Stimulated activated CD8-positive, alpha-beta memory T cell treated with anti-CD3 and anti-CD28 coated beads, Interleukin-12 subunit alpha, Interleukin-12 subunit beta, amount 100 ng/mL, for 4 hours (primary cell): ENCODE data around the gene FOXO6.

ENCODE experiments used
- DNase-seq: peaks from one replicate; pipeline ENCODE4 v3.0.0-alpha.2; 2020; ENCODE audit warnings: low read depth

Gene FOXO6

DNA sequence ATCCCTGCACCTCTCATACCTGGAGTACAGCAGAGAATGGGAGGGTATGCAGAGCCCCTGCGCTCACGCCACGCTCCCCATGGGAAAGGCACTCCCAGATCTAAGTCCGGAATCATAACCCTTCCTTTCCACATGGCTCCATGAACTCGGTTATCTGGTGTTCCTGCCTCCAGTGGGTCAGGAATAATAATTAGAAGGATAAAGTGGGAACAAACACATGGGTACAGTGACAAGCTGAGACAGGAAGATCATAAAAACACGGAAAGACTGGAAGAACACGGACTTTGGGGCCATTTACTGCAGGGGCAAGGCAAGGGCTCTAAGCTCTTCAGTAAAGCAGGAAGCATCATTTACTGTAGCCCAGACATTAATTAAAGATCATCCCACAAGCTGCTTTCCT, 48.6 kb downstream of the FOXO6 start:
- DNase-seq: no peak

DNA sequence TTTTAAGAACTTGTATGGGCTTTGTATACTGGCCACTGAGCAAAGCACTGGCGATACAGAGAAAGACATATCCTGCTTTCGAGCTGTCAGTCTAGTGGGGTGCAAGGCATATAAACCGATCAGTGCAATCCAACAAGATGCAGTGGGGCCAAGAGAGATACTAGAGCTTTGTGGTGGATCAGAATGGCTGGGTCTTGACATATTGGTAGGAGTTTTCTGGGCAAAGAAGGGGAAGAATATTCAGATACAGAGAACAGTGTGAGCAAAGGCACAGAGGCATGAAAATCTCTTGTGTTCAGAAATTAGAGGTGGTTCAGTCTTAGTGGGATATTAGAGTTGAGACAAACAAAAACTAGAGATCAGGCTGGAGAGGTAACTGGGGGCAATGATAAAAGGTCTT, 49.2 kb downstream of the FOXO6 start:
- DNase-seq: no peak

DNA sequence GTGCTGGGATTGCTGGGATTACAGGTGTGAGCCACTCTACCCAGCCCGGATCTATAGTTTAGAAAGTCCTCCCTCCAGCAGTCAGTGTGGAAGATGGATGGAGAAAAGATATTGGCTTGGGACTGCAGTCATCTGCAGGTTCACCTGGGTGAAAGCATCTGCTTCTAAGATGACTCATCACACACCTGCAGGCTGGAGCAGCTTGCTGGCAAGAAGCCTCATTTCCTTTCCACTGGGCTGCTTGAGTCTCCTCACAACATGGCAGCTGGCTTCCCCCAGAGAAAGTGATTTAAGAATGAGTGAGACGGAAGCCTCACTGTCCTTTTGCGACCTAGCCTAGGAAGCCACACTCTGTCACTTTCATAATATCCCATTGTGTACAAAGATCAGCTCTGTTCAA, 50.0 kb downstream of the FOXO6 start:
- DNase-seq: no peak

DNA sequence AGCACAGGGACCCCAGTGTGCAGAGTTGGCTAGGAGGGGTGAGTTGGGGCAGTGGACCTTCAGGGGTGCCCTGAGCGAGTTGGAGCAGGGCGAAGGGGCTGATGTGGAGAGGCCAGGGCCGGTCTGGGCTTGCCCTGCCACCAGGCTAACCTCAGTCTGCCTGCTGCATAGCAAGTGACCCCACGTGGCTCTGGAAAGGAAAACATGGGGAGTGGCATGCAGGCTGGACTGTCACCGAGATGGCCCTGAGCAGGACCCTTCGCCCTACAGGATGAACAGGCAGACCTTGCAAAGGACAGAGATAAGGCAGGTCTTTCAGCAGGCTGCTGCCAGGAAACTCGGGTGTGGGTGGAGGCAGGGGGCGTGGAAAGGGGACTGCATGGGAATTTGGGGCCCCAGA, 51.5 kb downstream of the FOXO6 start:
- no peak for DNase-seq

DNA sequence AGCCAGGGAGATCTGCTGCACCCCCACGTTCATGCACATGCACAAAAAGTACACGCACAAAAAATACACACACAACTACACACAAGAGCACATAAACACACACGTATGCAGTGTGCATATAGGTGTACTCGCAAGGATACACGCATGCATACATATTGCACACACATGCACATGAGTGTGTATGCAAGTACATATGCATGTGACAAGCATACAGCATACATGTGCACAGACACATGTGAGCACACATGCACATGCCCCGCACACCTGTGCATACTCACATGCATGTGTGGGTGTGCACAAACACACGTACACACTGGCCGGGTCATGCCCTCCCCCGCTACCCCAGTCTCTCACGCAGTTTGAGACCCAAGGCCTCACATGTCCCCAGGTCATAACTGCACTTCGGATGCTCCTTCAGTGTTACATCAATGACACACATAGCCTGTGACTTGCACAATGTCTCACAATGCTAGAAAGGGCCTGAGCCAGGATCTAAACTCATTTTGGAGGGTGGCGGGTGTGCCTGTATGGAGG, 52.6 kb downstream of the FOXO6 start:
- DNase-seq: no peak

DNA sequence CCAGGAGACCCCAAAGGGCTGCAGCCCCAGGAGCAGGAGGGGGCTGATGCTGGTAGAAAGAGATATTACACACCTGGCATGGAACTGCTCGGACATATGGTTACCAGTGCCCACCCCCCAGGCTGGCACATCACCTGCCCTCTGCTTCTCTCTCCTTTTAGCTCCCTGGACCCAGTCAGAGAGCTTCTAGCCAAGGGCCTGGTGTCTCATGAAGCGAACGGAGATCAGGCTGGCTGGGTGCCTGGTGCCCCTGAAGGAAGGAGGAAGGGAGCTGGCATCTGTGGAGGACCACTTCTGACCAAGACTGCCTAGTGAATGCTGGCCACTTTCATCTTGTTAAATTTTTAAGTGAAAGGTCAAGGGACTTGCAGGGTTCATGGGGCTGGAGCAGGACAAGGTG, 53.1 kb downstream of the FOXO6 start:
- no peak for DNase-seq

DNA sequence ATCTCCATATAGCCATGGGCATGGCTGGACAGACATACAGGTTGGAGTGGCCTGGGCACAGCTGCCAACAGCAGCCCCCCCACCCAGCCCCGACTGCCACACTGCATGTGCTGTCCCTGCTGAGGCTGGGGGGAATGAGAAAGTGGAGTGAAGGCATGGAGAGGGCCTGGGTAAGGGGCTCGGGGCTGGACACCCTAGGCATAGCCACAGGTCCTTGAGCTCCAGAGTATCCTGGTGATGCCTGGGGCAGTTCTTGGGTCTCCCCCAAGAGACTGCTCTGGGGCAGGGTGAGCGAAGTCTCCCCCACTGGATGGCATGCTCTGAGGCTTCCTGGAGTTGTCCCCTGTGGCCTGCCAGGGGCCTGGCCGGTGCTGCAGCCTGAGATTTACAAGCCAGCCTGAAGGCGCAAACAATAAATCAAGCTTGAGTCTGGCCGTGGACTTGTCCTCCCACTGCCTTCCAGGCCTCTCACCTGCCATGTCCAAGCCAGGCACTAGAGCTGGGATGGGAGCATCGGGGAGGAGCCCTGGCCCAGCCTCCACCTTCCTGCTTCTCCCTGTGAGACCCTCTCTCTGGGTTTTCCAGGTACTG, 53.6 kb downstream of the FOXO6 start:
- no peak for DNase-seq

DNA sequence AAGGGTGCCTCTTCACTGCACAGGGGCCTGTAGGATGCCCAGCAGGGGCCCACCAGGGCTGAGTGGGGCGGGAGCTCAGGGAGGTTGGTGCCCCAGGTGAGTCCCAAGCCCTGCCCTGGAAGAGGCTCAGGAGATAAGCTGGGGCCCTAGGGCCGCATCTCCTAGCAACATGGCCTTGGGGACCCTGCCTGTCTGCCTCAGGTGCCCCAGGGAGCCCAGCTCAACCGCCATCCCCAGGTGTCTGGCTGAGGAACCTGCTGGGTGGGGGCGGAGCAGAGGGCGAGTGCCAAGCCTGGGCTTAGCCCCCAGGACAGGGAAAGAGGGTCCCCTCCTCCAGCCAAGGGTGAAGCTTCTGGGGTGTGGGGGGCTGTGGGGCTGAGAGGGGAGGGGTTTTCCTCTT, 54.8 kb downstream of the FOXO6 start:
- DNase-seq: no peak

DNA sequence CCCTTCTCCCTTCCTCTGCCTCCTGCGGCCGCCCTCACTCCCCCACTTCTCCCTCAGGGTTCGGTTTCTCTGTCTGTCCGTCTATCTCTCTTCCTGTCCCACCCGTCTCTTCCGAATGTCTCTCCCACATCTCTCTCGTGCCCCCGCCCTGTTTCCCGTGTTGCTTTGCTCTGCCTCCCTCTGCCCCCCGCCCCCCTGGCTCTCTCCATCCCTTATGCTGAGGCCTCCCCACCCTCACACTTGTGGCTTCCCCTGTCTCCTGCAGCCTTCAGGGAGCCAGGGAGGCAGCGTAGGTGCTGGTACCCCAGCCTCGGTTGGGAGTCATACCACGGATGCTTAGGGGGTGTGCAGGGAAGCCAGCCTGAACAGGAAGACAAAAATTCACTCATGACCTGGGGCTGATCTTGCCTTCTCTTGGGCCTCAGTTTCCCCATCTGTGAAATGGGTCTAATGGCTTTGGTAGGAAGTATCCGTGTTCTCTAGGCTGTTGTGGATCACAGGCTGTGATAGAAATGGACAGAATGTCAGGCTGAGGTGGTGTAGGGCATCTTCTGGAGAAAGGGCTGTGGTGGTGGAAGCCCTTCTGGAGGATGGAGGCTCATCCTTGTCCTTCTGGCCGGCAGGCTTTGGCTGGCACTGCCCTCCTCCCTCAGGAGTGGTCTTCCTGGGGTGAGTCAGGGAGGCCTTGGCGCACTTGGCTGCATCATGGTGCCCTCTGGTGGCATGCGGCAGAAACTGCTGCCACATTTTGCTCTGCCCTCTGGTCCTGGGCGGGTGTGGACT, 55.5 kb downstream of the FOXO6 start:
- peak; percentile 39 for DNase-seq

DNA sequence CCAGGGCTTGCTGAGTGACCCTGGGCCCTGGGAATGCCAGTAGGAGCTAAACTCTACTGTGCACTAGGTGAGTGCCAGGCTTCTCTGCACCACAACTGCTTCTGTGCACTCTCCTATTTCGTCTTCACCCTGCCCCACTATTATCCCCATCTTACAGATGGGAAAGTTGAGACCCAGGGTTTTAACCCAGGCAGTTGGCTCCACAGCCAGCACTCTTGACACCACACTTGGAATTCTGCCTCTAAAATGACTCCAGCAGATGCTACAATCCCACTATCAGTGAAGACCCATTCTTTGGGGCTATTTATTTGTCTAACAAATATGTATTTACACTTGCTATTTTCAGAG, 56.1 kb downstream of the FOXO6 start:
- DNase-seq: no peak

DNA sequence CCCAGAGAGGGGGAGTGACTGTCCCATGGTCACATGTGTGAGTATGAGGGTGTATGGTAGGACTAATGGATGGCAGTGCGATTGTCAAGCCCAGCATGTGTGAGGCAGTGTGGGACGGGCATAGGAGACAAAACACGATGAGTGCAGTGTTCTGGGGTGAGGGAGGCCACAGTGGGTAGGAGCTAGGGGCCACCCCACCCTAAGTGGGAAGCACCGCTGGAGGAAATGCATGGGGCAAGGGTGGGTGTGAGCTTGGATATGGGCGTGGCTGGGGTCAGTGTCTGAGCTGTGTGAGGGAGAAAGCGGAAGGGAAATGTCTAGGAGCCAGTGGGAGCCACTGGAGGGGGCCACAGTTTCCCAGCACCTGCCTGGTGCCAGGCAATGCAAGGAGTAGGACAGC, 56.5 kb downstream of the FOXO6 start:
- no peak for DNase-seq

DNA sequence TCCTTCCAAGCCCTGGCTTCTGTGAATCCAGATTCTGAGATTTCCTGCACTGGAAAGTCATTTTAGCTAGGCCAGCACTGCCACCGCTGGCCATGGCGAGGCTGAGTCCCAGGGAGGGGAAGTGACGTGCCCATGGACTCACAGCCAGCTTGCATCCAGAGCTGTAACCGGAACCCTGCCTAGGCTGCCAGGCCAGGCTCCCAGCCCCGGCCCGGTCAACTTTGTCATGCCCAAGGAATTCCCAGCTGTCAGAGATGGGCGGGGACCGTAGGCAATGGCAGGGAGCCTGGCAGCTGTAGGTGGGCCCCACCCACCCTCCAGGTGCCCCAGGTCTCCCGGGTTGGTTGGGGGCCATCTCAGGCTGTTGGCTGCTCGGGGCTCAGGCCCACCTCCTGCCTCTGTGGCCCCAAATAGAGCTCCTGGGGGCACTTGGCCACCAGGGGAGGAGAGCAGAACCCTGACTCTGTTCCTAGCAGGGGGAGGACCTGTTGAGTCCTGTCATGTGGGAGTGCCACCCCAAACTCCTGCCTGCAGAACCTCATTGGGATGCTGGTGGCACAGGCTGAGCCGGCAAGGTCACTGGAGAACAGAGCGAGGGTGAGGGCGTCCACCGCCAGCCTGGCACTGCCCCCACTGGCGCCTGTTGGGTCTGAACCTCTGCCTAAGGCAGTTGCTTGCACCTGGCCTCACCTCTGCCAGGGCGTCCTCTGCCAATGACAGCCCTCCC, 57.8 kb downstream of the FOXO6 start:
- no peak for DNase-seq

DNA sequence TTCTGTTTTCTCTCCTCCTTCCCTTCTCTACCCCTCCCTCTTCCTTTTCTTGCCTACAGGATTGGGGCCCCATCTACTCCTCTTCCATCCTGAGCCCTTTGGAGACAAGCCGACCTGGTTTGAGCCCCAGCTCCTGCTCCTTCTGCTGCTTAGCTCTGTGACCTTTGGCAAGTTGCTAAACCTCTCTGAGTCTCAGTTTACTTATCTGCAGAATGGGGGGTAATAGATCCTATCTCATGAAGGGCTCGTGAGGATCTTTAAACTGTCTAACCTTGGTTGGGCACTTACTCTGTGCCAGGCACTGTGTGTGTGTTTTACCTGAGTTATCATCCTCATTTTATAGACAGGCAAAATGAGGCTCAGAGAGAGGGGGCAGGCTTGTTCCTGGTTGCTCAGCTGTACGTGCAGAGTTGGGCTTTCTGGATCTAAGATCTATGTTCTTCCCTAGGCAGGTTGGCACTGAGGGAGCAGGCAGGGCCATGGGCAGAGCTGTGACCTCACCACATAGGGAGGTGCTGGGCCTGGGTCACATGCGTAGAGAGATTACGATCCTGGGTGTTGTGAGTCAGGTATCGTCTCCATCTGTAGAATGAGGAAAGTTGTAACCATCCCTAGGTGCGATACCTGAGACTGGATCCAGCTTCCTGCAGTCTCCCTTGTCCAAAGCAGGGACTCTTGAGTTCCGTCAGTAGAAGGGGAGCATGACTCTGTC, 58.5 kb downstream of the FOXO6 start:
- DNase-seq: no peak

DNA sequence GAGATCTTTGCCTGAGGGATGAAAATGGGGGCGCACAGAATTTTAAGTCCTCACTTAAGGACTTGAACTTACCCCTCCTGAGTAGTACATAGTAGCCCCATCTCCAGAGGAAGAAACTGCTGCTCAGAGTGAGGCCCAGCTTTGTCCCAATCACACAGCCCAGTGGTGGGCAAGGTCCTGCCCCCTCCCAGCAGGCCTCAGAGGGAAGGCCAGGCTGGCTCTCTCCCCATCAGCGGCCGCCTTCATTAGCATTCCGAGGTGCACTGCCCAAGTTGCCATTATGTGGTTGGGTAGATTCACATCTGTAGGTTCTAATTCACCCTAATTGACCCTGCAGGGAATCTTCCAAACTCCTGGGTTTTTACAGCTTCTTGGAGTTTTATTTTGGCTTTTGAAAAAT, 59.1 kb downstream of the FOXO6 start:
- no peak for DNase-seq

DNA sequence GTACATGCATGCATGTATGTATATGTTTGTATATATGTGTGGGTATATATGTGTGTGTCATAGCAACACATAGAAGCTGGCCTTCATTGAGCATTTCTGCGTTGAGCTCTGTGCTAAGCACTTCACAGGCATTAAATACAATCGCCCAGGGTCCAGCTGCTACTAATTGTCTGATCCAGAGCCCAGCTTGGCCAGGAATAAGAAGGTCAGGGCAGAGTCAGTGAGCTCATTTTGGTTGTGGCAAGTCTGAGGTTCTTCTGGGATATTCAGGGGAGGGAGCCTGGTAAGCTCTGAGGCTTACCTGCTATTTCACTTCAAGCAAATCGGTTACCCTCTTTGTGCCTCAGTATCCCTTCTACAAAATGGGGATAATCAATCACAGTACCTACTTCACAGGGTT, 59.6 kb downstream of the FOXO6 start:
- no peak for DNase-seq

DNA sequence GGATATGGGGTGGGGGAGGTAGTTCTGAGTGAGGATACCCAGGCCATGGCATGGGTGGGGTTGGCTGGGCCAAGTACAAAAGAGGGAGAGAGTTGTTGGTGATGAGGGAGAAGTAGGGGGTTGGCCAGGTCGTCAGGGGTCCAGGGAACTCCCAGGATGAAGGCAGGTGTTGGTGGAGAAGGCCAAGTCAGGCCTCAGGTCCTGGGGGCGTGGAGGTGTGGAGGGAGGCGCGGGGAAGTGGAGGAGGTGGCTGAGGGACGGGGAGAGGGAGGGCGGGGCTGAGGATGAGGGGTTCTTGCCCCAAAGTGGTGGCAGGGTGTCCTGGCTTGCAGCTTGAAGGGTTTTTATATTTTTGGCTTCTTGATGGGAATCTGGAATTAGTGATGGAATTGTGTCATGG, 61.1 kb downstream of the FOXO6 start:
- no peak for DNase-seq

DNA sequence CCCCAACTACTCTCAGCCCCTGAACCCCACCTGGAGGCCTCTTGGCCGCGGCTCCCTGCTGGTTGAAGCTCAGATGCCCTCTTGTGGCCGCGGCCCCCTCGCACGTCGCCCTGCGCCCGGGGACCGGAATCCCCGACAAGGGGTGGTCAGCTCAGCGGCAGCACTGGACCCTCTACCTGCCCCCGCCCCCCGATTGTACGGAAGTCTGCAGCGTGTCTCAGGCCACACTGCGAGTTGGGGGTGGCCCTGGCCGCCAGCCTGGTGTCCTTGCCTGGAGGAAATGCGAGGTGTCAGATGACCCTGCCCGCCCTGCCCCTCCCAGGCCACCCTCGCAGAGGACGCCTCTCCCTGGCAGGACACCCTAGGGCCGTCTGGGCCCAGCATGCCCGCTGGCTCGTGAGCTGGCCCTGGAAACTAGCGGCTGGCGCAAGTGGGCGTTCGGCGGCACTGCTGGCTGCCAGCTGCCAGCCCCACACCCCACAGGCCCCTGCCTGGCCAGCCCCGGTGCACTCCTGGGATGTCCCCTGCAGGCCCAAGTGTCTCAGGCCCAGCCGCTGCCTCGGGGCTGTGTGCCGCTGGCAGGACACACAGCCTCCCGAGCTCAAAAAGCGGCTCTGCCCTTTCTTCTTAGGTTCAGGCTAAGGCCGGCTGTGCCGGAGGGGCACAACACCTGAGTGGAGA, 62.4 kb downstream of the FOXO6 start:
- DNase-seq: no peak

DNA sequence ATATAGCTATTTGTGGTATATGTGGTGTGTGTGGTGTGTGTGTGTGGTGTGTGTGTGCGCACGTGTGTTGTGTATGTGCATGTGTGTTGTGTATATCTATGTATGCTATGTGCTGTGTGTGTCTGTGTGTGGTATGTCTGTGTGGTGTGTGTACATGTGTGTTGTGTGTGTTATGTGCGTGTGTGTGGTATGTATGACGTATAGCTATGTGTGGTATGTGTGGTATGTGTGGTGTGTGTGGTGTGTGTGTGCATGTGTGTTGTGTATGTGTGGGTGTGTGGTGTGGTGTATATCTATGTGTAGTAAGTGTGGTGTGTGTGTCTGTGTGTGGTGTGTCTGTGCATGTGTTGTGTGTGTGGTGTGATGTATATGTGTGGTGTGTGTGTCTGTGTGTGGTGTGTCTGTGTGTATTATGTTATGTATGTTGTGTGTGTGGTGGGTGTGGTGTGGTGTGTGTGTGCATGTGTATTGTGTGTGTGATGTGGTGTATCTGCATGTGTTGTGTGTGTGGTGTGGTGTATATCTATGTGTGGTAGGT, 63.4 kb downstream of the FOXO6 start:
- DNase-seq: no peak

DNA sequence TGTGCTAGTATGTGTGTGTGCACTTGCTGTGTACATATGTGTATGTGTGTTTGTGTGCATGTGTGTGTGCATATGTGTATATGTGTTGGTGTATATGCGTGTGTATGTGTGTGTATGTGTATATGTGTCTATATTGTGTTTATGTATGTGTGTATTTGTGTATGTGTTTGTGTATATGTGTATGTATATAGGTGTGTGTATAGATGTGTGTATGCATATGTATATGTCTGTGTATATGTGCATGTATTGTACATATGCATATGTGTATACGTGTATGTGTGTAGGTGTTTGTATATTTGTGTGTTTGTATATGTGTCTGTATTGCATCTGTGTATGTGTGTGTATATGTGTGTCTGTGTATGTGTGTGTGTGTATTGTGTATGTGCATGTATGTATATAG, 64.1 kb downstream of the FOXO6 start:
- no peak for DNase-seq

DNA sequence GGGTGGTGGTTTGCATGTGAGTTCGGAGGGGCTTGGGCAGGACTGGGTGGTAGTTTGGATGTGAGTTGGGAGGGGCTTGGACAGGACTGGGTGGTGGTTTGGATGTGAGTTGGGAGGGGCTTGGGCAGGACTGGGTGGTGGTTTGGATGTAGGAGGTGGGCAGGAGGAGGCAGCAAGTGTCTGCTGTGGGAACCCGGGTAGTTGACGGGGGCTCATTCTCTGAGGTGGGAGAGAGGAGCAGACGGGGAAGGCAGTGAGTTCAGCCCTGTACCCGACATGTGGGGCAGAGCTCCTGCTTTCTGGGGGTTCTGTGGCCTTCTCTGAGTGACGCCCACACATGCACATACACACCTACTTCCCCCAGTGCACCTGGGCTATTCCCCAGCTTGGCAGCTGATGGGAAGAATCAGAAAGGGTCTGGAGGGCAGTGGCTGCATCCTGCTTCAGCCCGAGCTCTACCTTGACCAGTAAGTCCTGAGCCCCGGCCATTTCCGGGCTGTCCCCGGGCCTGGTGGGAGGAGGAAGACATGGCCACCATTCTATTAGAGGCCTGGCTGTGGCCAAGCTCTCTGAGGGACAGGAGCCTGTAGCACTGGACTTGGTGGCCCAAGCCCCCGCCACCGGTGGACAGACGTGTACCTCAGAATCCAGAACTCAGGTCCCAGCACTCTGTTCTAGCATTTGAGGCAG, 65.1 kb downstream of the FOXO6 start:
- no peak for DNase-seq
